Bladder microvascular endothelial cell (primary cell): ENCODE data around the gene VWA3B. TPM values are rescaled to one million over a fixed set of nuclear protein-coding genes. Genes with fewer than 3 reads are reported as not detected.

Experiments used
- total RNA-seq: library from RNA; depleted of rRNA; stranded (reverse); fragments of >200 nt; gene quantifications from 2 replicates; pipeline ENCODE4 v1.2.3, GENCODE V29; 2014

Gene VWA3B
- not detected in 2 replicates for total RNA-seq

GRCh38 chr2:98086491-98087446, at the start of gene VWA3B:
Gene VWA3B (plus strand): TSS chr2:98087167. CDS start chr2:98093093, 5,926 bp downstream.

GRCh38 chr2:98346311-98347236, 259.6 kb downstream of the VWA3B start, which contains the start of gene CNGA3:
Gene CNGA3 (plus strand): TSS chr2:98346456. CDS start chr2:98369976, 23,520 bp downstream.

Other genes with a start within 250 kb of the VWA3B start
- 13.9 and 27.6 TPM in 2 replicates for gene TMEM131, start 91.2 kb upstream of the VWA3B start, total RNA-seq